Panc1 (cell line): ENCODE results near the gene BACE1.

Experiments
- CTCF ChIP-seq: fragments of 450-650 bp; IDR thresholded peaks from 2 replicates; pipeline ENCODE4 v1.5.1; 2017; ENCODE audit warnings: mild to moderate bottlenecking
- TF ChIP-seq, protein P1 (sequence below), 2 experiments: IDR thresholded peaks; 2 replicates each; pipeline ENCODE4 v1.6.1; 2011 to 2012; ENCODE audit warnings: low read depth in 2 of 2, control low read depth in 1 of 2, low read length in 1 of 2, mild to moderate bottlenecking in 1 of 2, moderate library complexity in 1 of 2; ENCODE audit not compliant: insufficient read depth in 1 of 2

- TF ChIP-seq CTCF = no peak
- TF ChIP-seq, protein P1, sequence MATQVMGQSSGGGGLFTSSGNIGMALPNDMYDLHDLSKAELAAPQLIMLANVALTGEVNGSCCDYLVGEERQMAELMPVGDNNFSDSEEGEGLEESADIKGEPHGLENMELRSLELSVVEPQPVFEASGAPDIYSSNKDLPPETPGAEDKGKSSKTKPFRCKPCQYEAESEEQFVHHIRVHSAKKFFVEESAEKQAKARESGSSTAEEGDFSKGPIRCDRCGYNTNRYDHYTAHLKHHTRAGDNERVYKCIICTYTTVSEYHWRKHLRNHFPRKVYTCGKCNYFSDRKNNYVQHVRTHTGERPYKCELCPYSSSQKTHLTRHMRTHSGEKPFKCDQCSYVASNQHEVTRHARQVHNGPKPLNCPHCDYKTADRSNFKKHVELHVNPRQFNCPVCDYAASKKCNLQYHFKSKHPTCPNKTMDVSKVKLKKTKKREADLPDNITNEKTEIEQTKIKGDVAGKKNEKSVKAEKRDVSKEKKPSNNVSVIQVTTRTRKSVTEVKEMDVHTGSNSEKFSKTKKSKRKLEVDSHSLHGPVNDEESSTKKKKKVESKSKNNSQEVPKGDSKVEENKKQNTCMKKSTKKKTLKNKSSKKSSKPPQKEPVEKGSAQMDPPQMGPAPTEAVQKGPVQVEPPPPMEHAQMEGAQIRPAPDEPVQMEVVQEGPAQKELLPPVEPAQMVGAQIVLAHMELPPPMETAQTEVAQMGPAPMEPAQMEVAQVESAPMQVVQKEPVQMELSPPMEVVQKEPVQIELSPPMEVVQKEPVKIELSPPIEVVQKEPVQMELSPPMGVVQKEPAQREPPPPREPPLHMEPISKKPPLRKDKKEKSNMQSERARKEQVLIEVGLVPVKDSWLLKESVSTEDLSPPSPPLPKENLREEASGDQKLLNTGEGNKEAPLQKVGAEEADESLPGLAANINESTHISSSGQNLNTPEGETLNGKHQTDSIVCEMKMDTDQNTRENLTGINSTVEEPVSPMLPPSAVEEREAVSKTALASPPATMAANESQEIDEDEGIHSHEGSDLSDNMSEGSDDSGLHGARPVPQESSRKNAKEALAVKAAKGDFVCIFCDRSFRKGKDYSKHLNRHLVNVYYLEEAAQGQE (IDR thresholded peaks at IDR 0.05; ENCODE audit: insufficient read depth in 1 of 2, low read depth in 2 of 2, low read length in 1 of 2) = no peak
Measured at GRCh38 chr11:117281869-117282268, 34.2 kb downstream of the BACE1 start.
